ENCODE measurements around the gene DMRT1.

Gene DMRT1

DNA sequence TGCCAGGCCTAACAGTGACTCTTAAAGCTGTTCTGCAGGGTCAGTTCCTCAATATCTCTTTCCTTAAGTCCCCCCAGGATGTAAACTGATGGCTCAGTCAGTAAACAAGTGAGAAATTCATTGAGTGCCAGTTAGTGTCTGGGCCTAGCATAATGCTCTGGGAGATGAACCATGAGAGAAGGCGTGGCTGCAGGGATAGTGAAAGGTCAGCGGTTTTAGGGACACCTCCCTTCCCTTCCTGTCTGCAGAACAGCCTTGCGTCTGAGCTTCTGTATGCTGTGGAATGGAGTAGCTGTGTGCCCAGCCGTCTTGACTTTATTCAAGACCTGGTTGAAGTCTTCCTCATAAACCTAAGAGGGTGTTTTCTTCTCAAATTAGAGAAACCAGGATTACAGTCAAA lies 88.2 kb downstream of the DMRT1 start:
- ChIA-PET POLR2A (no interaction called here), CTCF (interaction anchor here (0.9 to 3.1 kb wide), 7 partner anchors 12 to 79 kb away, joined by 3 to 23 read pairs (median 4); no protein-coding TSS in a partner anchor)
- H3K27ac ChIP-seq (ENCODE audit: extremely low read depth, low read depth, low read length) = no peak overlapping the region
- no peaks in the 10 kb centered on the region for H3K4me1 ChIP-seq (ENCODE audit: control insufficient read depth, insufficient read depth, low read length)
- no peak overlapping the region for H3K4me3 ChIP-seq (ENCODE audit: low read depth, low read length)
- H3K9me3 ChIP-seq (ENCODE audit: control insufficient read depth, insufficient read depth, low read depth, low read length) = no peaks in the 10 kb centered on the region
- no peaks in the 10 kb centered on the region for H3K36me3 ChIP-seq (ENCODE audit: control insufficient read depth in 2 of 2, insufficient read depth in 1 of 2, low read length in 2 of 2)
- TF ChIP-seq SP7 (tag by site-specific recombination; IDR thresholded peaks at IDR 0.05) (no peak), ZNF785 (tag by site-specific recombination; IDR thresholded peaks at IDR 0.05) (no peak), ZNF529 (tag by site-specific recombination; IDR thresholded peaks at IDR 0.05; ENCODE audit: insufficient replicate concordance) (no peak), BCL11B (tag by site-specific recombination; IDR thresholded peaks at IDR 0.05; ENCODE audit: low read depth) (no peak), ZSCAN30 (tag by site-specific recombination; IDR thresholded peaks at IDR 0.05) (no peak), SP2 (tag by site-specific recombination; IDR thresholded peaks at IDR 0.05) (no peak), HOXC10 (CRISPR knock-in tag; IDR thresholded peaks at IDR 0.05) (no peak)
- TF ChIP-seq, protein P1, sequence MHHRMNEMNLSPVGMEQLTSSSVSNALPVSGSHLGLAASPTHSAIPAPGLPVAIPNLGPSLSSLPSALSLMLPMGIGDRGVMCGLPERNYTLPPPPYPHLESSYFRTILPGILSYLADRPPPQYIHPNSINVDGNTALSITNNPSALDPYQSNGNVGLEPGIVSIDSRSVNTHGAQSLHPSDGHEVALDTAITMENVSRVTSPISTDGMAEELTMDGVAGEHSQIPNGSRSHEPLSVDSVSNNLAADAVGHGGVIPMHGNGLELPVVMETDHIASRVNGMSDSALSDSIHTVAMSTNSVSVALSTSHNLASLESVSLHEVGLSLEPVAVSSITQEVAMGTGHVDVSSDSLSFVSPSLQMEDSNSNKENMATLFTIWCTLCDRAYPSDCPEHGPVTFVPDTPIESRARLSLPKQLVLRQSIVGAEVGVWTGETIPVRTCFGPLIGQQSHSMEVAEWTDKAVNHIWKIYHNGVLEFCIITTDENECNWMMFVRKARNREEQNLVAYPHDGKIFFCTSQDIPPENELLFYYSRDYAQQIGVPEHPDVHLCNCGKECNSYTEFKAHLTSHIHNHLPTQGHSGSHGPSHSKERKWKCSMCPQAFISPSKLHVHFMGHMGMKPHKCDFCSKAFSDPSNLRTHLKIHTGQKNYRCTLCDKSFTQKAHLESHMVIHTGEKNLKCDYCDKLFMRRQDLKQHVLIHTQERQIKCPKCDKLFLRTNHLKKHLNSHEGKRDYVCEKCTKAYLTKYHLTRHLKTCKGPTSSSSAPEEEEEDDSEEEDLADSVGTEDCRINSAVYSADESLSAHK (tag by site-specific recombination; IDR thresholded peaks at IDR 0.05) = no peak
- TF ChIP-seq, protein P2, sequence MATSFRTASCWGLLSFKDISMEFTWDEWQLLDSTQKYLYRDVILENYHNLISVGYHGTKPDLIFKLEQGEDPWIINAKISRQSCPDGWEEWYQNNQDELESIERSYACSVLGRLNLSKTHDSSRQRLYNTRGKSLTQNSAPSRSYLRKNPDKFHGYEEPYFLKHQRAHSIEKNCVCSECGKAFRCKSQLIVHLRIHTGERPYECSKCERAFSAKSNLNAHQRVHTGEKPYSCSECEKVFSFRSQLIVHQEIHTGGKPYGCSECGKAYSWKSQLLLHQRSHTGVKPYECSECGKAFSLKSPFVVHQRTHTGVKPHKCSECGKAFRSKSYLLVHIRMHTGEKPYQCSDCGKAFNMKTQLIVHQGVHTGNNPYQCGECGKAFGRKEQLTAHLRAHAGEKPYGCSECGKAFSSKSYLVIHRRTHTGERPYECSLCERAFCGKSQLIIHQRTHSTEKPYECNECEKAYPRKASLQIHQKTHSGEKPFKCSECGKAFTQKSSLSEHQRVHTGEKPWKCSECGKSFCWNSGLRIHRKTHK (tag by site-specific recombination; IDR thresholded peaks at IDR 0.05) = no peak

DNA sequence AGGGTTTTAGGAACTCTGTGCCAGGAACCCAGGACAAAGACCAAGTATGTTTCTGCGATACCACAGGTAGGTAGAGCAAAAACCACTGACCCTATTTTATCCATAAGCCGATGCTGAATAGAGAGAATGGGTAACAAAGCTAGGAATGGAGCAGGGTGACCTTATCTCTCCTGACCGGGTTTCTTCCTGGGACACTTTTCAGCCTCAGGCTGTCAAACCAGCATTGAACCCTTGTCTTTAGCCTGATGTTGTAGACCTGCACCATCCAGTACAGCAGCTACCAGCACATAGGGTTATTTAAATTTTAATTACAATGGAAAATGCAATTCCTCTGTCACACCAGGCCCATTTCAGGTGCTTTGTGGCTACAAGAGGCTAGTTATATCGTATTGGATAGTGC lies 91.9 kb downstream of the DMRT1 start:
- POLR2A ChIA-PET = interaction anchor here (0.6 kb wide), 1 partner anchor 12 kb away, joined by 3 read pairs; no protein-coding TSS in a partner anchor
- H3K4me3 ChIP-seq (ENCODE audit: low read depth, low read length) = no peak overlapping the region
- H3K36me3 ChIP-seq (ENCODE audit: control insufficient read depth in 2 of 2, insufficient read depth in 1 of 2, low read length in 2 of 2) = no peaks in the 10 kb centered on the region
- no peaks in the 10 kb centered on the region; the same call in 1 of the 2 replicates for H3K4me1 ChIP-seq (ENCODE audit: control insufficient read depth, insufficient read depth, low read length)
- no peak overlapping the region for H3K27ac ChIP-seq (ENCODE audit: extremely low read depth, low read depth, low read length)
- CTCF ChIA-PET = interaction anchor here (2.0 kb wide), 1 partner anchor 30 kb away, joined by 10 read pairs; no protein-coding TSS in a partner anchor
- no peaks in the 10 kb centered on the region for H3K9me3 ChIP-seq (ENCODE audit: control insufficient read depth, insufficient read depth, low read depth, low read length)
- TF ChIP-seq ZNF571 (tag by site-specific recombination; IDR thresholded peaks at IDR 0.05) (no peak), ZNF175 (tag by site-specific recombination; IDR thresholded peaks at IDR 0.05) (no peak), ZNF112 (tag by site-specific recombination; IDR thresholded peaks at IDR 0.05) (no peak), TRIM28 (IDR thresholded peaks at IDR 0.05; ENCODE audit: borderline replicate concordance, low read length) (no peak), OSR2 (tag by site-specific recombination; IDR thresholded peaks at IDR 0.05) (no peak), ZNF24 (tag by site-specific recombination; IDR thresholded peaks at IDR 0.05) (no peak), SETDB1 (IDR thresholded peaks at IDR 0.05; ENCODE audit: insufficient read length, low read length) (no peak), ZNF394 (tag by site-specific recombination; IDR thresholded peaks at IDR 0.05; ENCODE audit: borderline replicate concordance) (no peak), ZXDB (tag by site-specific recombination; IDR thresholded peaks at IDR 0.05) (no peak), ZSCAN16 (tag by site-specific recombination; IDR thresholded peaks at IDR 0.05) (no peak), ZNF76 (tag by site-specific recombination; IDR thresholded peaks at IDR 0.05; ENCODE audit: borderline replicate concordance, low read depth) (no peak), ZNF2 (tag by site-specific recombination; IDR thresholded peaks at IDR 0.05) (no peak), ZNF843 (tag by site-specific recombination; IDR thresholded peaks at IDR 0.05) (no peak), ZNF10 (tag by site-specific recombination; IDR thresholded peaks at IDR 0.05) (no peak)
- TF ChIP-seq, protein P3, sequence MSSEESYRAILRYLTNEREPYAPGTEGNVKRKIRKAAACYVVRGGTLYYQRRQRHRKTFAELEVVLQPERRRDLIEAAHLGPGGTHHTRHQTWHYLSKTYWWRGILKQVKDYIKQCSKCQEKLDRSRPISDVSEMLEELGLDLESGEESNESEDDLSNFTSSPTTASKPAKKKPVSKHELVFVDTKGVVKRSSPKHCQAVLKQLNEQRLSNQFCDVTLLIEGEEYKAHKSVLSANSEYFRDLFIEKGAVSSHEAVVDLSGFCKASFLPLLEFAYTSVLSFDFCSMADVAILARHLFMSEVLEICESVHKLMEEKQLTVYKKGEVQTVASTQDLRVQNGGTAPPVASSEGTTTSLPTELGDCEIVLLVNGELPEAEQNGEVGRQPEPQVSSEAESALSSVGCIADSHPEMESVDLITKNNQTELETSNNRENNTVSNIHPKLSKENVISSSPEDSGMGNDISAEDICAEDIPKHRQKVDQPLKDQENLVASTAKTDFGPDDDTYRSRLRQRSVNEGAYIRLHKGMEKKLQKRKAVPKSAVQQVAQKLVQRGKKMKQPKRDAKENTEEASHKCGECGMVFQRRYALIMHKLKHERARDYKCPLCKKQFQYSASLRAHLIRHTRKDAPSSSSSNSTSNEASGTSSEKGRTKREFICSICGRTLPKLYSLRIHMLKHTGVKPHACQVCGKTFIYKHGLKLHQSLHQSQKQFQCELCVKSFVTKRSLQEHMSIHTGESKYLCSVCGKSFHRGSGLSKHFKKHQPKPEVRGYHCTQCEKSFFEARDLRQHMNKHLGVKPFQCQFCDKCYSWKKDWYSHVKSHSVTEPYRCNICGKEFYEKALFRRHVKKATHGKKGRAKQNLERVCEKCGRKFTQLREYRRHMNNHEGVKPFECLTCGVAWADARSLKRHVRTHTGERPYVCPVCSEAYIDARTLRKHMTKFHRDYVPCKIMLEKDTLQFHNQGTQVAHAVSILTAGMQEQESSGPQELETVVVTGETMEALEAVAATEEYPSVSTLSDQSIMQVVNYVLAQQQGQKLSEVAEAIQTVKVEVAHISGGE (tag by site-specific recombination; conservative IDR thresholded peaks at IDR 0.05; ENCODE audit: low read depth) = no peak

Measured in HEK293 (cell line).